K562 (cell line): ENCODE results near the gene LOXL4. TPM values are rescaled to one million over a fixed set of nuclear protein-coding genes. Genes with fewer than 3 reads are reported as not detected.

Source experiments
- ATAC-seq: fragments of 200-7000 bp; cut with Tn5 transposase; 3 replicates; pipeline ENCODE4 v1.9.1; 2020; ENCODE audit warnings: moderate library complexity
- BruUV-seq: library from RNA; stranded (reverse); fragments of 400-500 nt; replicated peaks from 2 replicates; lab custom pipeline; 2021; lab: Mats Ljungman, UMichigan
- CTCF ChIA-PET: fragments of 300-600 bp; formaldehyde crosslinking; extraction: SDS; loops from one replicate; lab custom pipeline; 2021; ENCODE audit warnings: low intra/inter-chr PET ratio; lab: Yijun Ruan, JAX
- POLR2A ChIA-PET: fragments of 300-600, 350-650 bp; sonication (Branson Sonifier 250); formaldehyde crosslinking; extraction: SDS; loops from one replicate; lab custom pipeline; 2021; ENCODE audit warnings: antibody characterized with exemption, inconsistent platforms; lab: Yijun Ruan, JAX
- DNase-seq, 4 experiments: peaks; one replicate each; pipeline versions ENCODE4 v3.0.0 to v3.0.0-alpha.2; 2011 to 2018; ENCODE audit warnings: low spot score in 3 of 4, mixed read lengths in 3 of 4; ENCODE audit errors: extremely low read depth in 1 of 4
- FAIRE-seq: peaks from 2 replicates; lab custom pipeline; 2011; peaks lifted over from hg19 to GRCh38; lab: Jason Lieb, UNC
- H2AFZ ChIP-seq: 2 replicates; pipeline ENCODE4 v1.6.0; 2011; ENCODE audit warnings: low read depth, low read length, control low read depth, inconsistent platforms
- H3K27ac ChIP-seq: fragments of 200-600 bp; 3 replicates; pipeline ENCODE4 v1.8.0; 2011; ENCODE audit warnings: low read depth, mild to moderate bottlenecking, control low read depth, inconsistent platforms, low read length, moderate library complexity, mixed read lengths; ENCODE audit errors: extremely low read depth
- H3K27me3 ChIP-seq, 2 experiments: fragments of 300-600 bp in 1 of 2; 2 replicates in 1 of 2; 3 replicates in 1 of 2; pipeline versions ENCODE4 v1.6.0 to v1.8.0; 2011; ENCODE audit warnings: inconsistent platforms in 2 of 2, low read length in 2 of 2, mild to moderate bottlenecking in 1 of 2, mixed read lengths in 1 of 2, moderate library complexity in 1 of 2; ENCODE audit not compliant: control insufficient read depth in 2 of 2, insufficient read depth in 2 of 2
- H3K36me3 ChIP-seq: fragments of 300-600 bp; 3 replicates; pipeline ENCODE4 v1.8.0; 2011; ENCODE audit warnings: mild to moderate bottlenecking, low read length, inconsistent platforms; ENCODE audit not compliant: control insufficient read depth, insufficient read depth
- H3K4me1 ChIP-seq, 2 experiments: fragments of 200-600 bp in 1 of 2; replicated peaks in 1 of 2; 2 replicates in 1 of 2; 3 replicates in 1 of 2; pipeline versions ENCODE4 v1.5.1 to v1.8.0; 2011; ENCODE audit warnings: inconsistent platforms in 2 of 2, low read length in 2 of 2, mild to moderate bottlenecking in 1 of 2, mixed read lengths in 1 of 2, moderate library complexity in 1 of 2; ENCODE audit not compliant: control insufficient read depth in 2 of 2, insufficient read depth in 2 of 2
- H3K4me2 ChIP-seq: 2 replicates; pipeline ENCODE4 v1.6.1; 2011; ENCODE audit warnings: low read length, control low read depth, inconsistent platforms, mixed read lengths; ENCODE audit not compliant: insufficient read depth
- H3K4me3 ChIP-seq: fragments of 200-600 bp; sonication (generic), shearing (Covaris generic); 2 replicates; pipeline ENCODE4 v1.5.1; 2016; ENCODE audit warnings: control low read depth, inconsistent platforms
- H3K79me2 ChIP-seq: fragments of 200-600 bp; 3 replicates; pipeline ENCODE4 v1.8.0; 2011; ENCODE audit warnings: low read length, inconsistent platforms; ENCODE audit not compliant: control insufficient read depth, insufficient read depth
- H3K9ac ChIP-seq, 2 experiments: 2 replicates each; pipeline versions ENCODE4 v1.6.0 to v1.6.1; 2011; ENCODE audit warnings: low read depth in 2 of 2, low read length in 2 of 2, control low read depth in 1 of 2, inconsistent platforms in 1 of 2, mild to moderate bottlenecking in 1 of 2, mixed read lengths in 1 of 2; ENCODE audit not compliant: insufficient read depth in 1 of 2
- H3K9me1 ChIP-seq: one replicate; pipeline ENCODE4 v1.6.0; 2011; ENCODE audit warnings: inconsistent platforms, mild to moderate bottlenecking, low read length, moderate library complexity; ENCODE audit not compliant: control insufficient read depth, insufficient read depth
- H3K9me3 ChIP-seq: replicated peaks from 2 replicates; pipeline ENCODE4 v1.5.1; 2011; ENCODE audit warnings: low read depth, low read length, inconsistent platforms; ENCODE audit not compliant: control insufficient read depth, insufficient read depth
- H4K20me1 ChIP-seq: replicated peaks from 2 replicates; pipeline ENCODE4 v1.6.1; 2011; ENCODE audit warnings: low read length, inconsistent platforms, mixed read lengths; ENCODE audit not compliant: control insufficient read depth, insufficient read depth
- RAD21 ChIP-seq, 2 experiments: fragments of 250-450 bp in 1 of 2; fragments of 450-650 bp in 1 of 2; sonication (Bioruptor Pico) in 1 of 2; formaldehyde crosslinking in 1 of 2; IDR thresholded peaks in 1 of 2; conservative IDR thresholded peaks in 1 of 2; 2 replicates each; pipeline versions ENCODE4 v1.4.0 to v1.8.0; 2020 to 2022; ENCODE audit warnings: mild to moderate bottlenecking in 2 of 2, moderate library complexity in 1 of 2
- ZNF316 ChIP-seq: fragments of 450-650 bp; IDR thresholded peaks from 2 replicates; pipeline ENCODE4 v1.6.1; 2016
- WGBS: fragments of 100-300 bp; shearing (Covaris generic); methylation state at CpG from one replicate; pipeline ENCODE4 v1.1.6; 2016; ENCODE audit warnings: low coverage, mixed read lengths; ENCODE audit not compliant: insufficient coverage; ENCODE audit errors: missing lambda C conversion rate; 5-methylcytosine and 5-hydroxymethylcytosine counted together
- in situ Hi-C: fragments of 300-500 bp; cut with MboI; formaldehyde crosslinking; loops from 4 replicates; pipeline ENCODE4 v1.15.0; 2018; ENCODE audit warnings: inconsistent platforms, mixed read lengths
- intact Hi-C: fragments of 100-400 bp; cut with micrococcal nuclease; formaldehyde crosslinking; loops from 2 replicates; pipeline ENCODE4 v1.14.2; 2022
- polyA plus RNA-seq, 8 experiments: library from polyadenylated mRNA; depleted of rRNA in 4 of 8; stranded (reverse) in 5 of 8; unstranded in 3 of 8; fragments of >200 nt; fragmentation: Nextera tagmentation in 2 of 8; fragmentation: Illumina TruSeq in 1 of 8; extraction: Ambion mirVana in 2 of 8; extraction: Trizol in 1 of 8; gene quantifications; 2 replicates each; pipeline versions ENCODE4 v1.2.1 to v1.2.3, GENCODE V29; 2011 to 2014; ENCODE audit warnings: inconsistent platforms in 1 of 8, missing spikeins in 1 of 8
- total RNA-seq, 7 experiments: library from RNA; depleted of rRNA in 6 of 7; stranded (reverse); fragments of >200 nt in 6 of 7; fragmentation: Illumina TruSeq in 2 of 7; extraction: Trizol in 2 of 7; gene quantifications; 2 replicates each; pipeline versions ENCODE4 v1.2.1 to v1.2.3, GENCODE V29; 2011 to 2021; ENCODE audit warnings: low replicate concordance in 1 of 7
- TF ChIP-seq, protein P1 (sequence below), 2 experiments: fragments of 450-650 bp; formaldehyde crosslinking in 1 of 2; IDR thresholded peaks; 2 replicates each; pipeline versions ENCODE4 v1.4.0 to v1.6.1; 2014 to 2020; ENCODE audit warnings: mild to moderate bottlenecking in 2 of 2, borderline replicate concordance in 1 of 2, low read depth in 1 of 2
- TF ChIP-seq, protein P2 (sequence below), 3 experiments: IDR thresholded peaks in 2 of 3; conservative IDR thresholded peaks in 1 of 3; 2 replicates each; pipeline ENCODE4 v1.5.1; 2011 to 2012; ENCODE audit warnings: low read length in 3 of 3, mild to moderate bottlenecking in 3 of 3, control low read depth in 2 of 3, improper control_type of control experiment in 1 of 3, inconsistent platforms in 1 of 3, low read depth in 1 of 3, mixed read lengths in 1 of 3, moderate library complexity in 1 of 3; ENCODE audit not compliant: insufficient read depth in 2 of 3

The LOXL4 gene
- total and polyA plus RNA-seq, 9 of the 15 experiments (the other 6 are each of a cell fraction or from before 2014, with no cell fraction given): 0.03 to 0.35 (median 0.05) TPM; not detected in 3

DNA sequence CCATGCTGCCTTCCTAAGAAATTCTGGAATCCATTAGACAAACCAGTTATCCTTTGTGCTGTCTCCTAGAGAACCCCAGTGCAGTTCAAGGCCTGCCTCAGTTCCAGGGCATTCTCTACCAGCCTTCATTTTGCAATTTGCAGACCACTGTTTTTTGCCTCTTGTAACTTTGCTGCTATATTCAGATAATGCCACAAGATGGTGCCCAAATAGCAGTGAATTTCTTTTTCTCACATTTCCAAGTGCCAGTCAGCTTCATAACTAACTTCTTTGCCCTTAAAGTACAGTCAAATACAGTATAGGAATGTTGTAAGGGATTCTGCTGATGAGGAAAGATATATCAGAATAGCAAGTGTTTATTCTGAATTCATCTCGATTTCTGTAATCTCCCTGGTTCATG, 25.2 kb downstream of the LOXL4 start:
- Histone ChIP-seq H2AFZ (no peak overlapping the region), H4K20me1 (no peaks in the 10 kb centered on the region), H3K4me1 (peaks cover 0 to 12% of the 10 kb centered on the region in 2 experiments; a peak in 3 of 5 replicates), H3K9me3 (no peaks in the 10 kb centered on the region), H3K27ac (no peak overlapping the region), H3K4me3 (no peak overlapping the region), H3K9me1 (peaks cover 2% of the 10 kb centered on the region), H3K27me3 (no peaks in the 10 kb centered on the region), H3K9ac (no peak overlapping the region), H3K36me3 (peaks cover 36% of the 10 kb centered on the region; the same call in 2 of the 3 replicates), H3K79me2 (no peaks in the 10 kb centered on the region), H3K4me2 (no peak overlapping the region)
- peak; percentile 40 to 60; a peak in 3 of 4 replicates for TF ChIP-seq RAD21 (CRISPR knock-in tag; conservative IDR thresholded peaks at IDR 0.05 in 1 of 2, IDR thresholded peaks at IDR 0.05 in 1 of 2)
- TF ChIP-seq, protein P1, sequence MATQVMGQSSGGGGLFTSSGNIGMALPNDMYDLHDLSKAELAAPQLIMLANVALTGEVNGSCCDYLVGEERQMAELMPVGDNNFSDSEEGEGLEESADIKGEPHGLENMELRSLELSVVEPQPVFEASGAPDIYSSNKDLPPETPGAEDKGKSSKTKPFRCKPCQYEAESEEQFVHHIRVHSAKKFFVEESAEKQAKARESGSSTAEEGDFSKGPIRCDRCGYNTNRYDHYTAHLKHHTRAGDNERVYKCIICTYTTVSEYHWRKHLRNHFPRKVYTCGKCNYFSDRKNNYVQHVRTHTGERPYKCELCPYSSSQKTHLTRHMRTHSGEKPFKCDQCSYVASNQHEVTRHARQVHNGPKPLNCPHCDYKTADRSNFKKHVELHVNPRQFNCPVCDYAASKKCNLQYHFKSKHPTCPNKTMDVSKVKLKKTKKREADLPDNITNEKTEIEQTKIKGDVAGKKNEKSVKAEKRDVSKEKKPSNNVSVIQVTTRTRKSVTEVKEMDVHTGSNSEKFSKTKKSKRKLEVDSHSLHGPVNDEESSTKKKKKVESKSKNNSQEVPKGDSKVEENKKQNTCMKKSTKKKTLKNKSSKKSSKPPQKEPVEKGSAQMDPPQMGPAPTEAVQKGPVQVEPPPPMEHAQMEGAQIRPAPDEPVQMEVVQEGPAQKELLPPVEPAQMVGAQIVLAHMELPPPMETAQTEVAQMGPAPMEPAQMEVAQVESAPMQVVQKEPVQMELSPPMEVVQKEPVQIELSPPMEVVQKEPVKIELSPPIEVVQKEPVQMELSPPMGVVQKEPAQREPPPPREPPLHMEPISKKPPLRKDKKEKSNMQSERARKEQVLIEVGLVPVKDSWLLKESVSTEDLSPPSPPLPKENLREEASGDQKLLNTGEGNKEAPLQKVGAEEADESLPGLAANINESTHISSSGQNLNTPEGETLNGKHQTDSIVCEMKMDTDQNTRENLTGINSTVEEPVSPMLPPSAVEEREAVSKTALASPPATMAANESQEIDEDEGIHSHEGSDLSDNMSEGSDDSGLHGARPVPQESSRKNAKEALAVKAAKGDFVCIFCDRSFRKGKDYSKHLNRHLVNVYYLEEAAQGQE (IDR thresholded peaks at IDR 0.05; ENCODE audit: borderline replicate concordance): peak; percentile 22; the same call in 1 of the 2 replicates
- TF ChIP-seq, protein P1 (CRISPR knock-in tag; IDR thresholded peaks at IDR 0.05; ENCODE audit: low read depth): no peak
- TF ChIP-seq, protein P2, sequence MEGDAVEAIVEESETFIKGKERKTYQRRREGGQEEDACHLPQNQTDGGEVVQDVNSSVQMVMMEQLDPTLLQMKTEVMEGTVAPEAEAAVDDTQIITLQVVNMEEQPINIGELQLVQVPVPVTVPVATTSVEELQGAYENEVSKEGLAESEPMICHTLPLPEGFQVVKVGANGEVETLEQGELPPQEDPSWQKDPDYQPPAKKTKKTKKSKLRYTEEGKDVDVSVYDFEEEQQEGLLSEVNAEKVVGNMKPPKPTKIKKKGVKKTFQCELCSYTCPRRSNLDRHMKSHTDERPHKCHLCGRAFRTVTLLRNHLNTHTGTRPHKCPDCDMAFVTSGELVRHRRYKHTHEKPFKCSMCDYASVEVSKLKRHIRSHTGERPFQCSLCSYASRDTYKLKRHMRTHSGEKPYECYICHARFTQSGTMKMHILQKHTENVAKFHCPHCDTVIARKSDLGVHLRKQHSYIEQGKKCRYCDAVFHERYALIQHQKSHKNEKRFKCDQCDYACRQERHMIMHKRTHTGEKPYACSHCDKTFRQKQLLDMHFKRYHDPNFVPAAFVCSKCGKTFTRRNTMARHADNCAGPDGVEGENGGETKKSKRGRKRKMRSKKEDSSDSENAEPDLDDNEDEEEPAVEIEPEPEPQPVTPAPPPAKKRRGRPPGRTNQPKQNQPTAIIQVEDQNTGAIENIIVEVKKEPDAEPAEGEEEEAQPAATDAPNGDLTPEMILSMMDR (IDR thresholded peaks at IDR 0.05 in 2 of 3, conservative IDR thresholded peaks at IDR 0.05 in 1 of 3; ENCODE audit: insufficient read depth in 2 of 3, low read depth in 1 of 3, low read length in 3 of 3): peak in 2 of 3 experiments; percentile 18 to 35; a peak in 2 of 6 replicates
- TF ChIP-seq ZNF316: no peak
- no peak for ATAC-seq
- no TSS peak for BruUV-seq
- in situ Hi-C loops (no loop called here), intact Hi-C loops (loop anchor here (5.0 kb wide), 1 partner anchor 64 kb away; no protein-coding TSS in a partner anchor)
- DNase-seq: no peak
- 46% methylated on average over 1 of the region's 1 CpG for WGBS
- POLR2A ChIA-PET: no interaction called here
- no peak for FAIRE-seq
- CTCF ChIA-PET: interaction anchor here (0.7 kb wide), 1 partner anchor 67 kb away, joined by 3 read pairs; no protein-coding TSS in a partner anchor
